Trophoblast cell (in vitro differentiated cells and primary cell): Measurements from ENCODE around the gene PANK3.
"Not testable (repeated sequence)": the region's sequence is repeated elsewhere in the genome, so short reads cannot be mapped to it uniquely, and the experiment has no call there.

Source experiments
- DNase-seq, 2 donors: peaks; one replicate each; pipeline ENCODE4 v3.0.0-alpha.2; 2016
- H2AFZ ChIP-seq: 2 replicates; pipeline ENCODE4 v1.6.1; 2013; ENCODE audit warnings: low read length, moderate library complexity, mild to moderate bottlenecking; ENCODE audit not compliant: insufficient read depth, poor library complexity
- H2AK5ac ChIP-seq: 2 replicates; pipeline ENCODE4 v1.6.1; 2013; ENCODE audit warnings: mild to moderate bottlenecking, low read length
- H2BK120ac ChIP-seq: 2 replicates; pipeline ENCODE4 v1.6.1; 2013; ENCODE audit warnings: low read length, mild to moderate bottlenecking, moderate library complexity; ENCODE audit not compliant: insufficient read depth, poor library complexity
- H2BK12ac ChIP-seq: 2 replicates; pipeline ENCODE4 v1.6.1; 2013; ENCODE audit warnings: mild to moderate bottlenecking, low read length, moderate library complexity
- H2BK5ac ChIP-seq: 2 replicates; pipeline ENCODE4 v1.6.1; 2013; ENCODE audit warnings: low read length, low read depth, moderate library complexity, mild to moderate bottlenecking; ENCODE audit not compliant: poor library complexity
- H3K14ac ChIP-seq: 2 replicates; pipeline ENCODE4 v1.6.1; 2013; ENCODE audit warnings: mild to moderate bottlenecking, low read length
- H3K18ac ChIP-seq: 2 replicates; pipeline ENCODE4 v1.6.1; 2013; ENCODE audit warnings: mild to moderate bottlenecking, low read length
- H3K23ac ChIP-seq: 2 replicates; pipeline ENCODE4 v1.6.1; 2013; ENCODE audit warnings: low read length
- H3K27ac ChIP-seq: 2 replicates; pipeline ENCODE4 v1.5.1; 2013; ENCODE audit warnings: low read depth, mild to moderate bottlenecking, inconsistent platforms, low read length, moderate library complexity
- H3K27me3 ChIP-seq: 2 replicates; pipeline ENCODE4 v1.6.1; 2013; ENCODE audit warnings: inconsistent platforms, mild to moderate bottlenecking, low read length, moderate library complexity; ENCODE audit not compliant: insufficient read depth
- H3K36me3 ChIP-seq, 2 experiments: 1 replicate in 1 of 2; 2 replicates in 1 of 2; pipeline ENCODE4 v1.6.1; 2013; ENCODE audit warnings: low read length in 2 of 2, mild to moderate bottlenecking in 2 of 2, moderate library complexity in 1 of 2; ENCODE audit not compliant: insufficient read depth in 2 of 2, control insufficient read depth in 1 of 2
- H3K4ac ChIP-seq: 2 replicates; pipeline ENCODE4 v1.6.1; 2013; ENCODE audit warnings: low read depth, mild to moderate bottlenecking, low read length, moderate library complexity
- H3K4me1 ChIP-seq, 2 experiments: 1 replicate in 1 of 2; 2 replicates in 1 of 2; pipeline ENCODE4 v1.6.1; 2013; ENCODE audit warnings: low read length in 2 of 2, mild to moderate bottlenecking in 2 of 2, moderate library complexity in 1 of 2; ENCODE audit not compliant: insufficient read depth in 2 of 2, control insufficient read depth in 1 of 2
- H3K4me2 ChIP-seq: 2 replicates; pipeline ENCODE4 v1.6.1; 2013; ENCODE audit warnings: inconsistent platforms, mild to moderate bottlenecking, low read length, moderate library complexity
- H3K4me3 ChIP-seq: 2 replicates; pipeline ENCODE4 v1.5.1; 2013; ENCODE audit warnings: mild to moderate bottlenecking, low read depth, low read length, inconsistent platforms
- H3K79me1 ChIP-seq: one replicate; pipeline ENCODE4 v1.6.1; 2013; ENCODE audit warnings: low read length
- H3K79me2 ChIP-seq: 2 replicates; pipeline ENCODE4 v1.6.1; 2013; ENCODE audit warnings: low read length, mild to moderate bottlenecking; ENCODE audit not compliant: control insufficient read depth, insufficient read depth, poor library complexity
- H3K9ac ChIP-seq: 2 replicates; pipeline ENCODE4 v1.6.1; 2013; ENCODE audit warnings: mild to moderate bottlenecking, low read length
- H3K9me3 ChIP-seq: 2 replicates; pipeline ENCODE4 v1.6.1; 2013; ENCODE audit warnings: low read depth, mild to moderate bottlenecking, control low read depth, inconsistent platforms, low read length; ENCODE audit not compliant: insufficient read depth
- H4K12ac ChIP-seq: 2 replicates; pipeline ENCODE4 v1.6.1; 2013; ENCODE audit warnings: low read depth, mild to moderate bottlenecking, low read length, moderate library complexity
- H4K8ac ChIP-seq: 2 replicates; pipeline ENCODE4 v1.6.1; 2013; ENCODE audit warnings: low read depth, mild to moderate bottlenecking, low read length, moderate library complexity
- H4K91ac ChIP-seq: one replicate; pipeline ENCODE4 v1.6.1; 2013; ENCODE audit warnings: low read depth, mild to moderate bottlenecking, low read length, moderate library complexity
- WGBS: extraction: QIAGEN DNeasy Blood & Tissue Kit; methylation state at CpG from one replicate; pipeline ENCODE4 v1.1.7; 2013; ENCODE audit warnings: missing lambda C conversion rate; ENCODE audit not compliant: insufficient read length, insufficient coverage; ENCODE audit errors: extremely low coverage; 5-methylcytosine and 5-hydroxymethylcytosine counted together

The PANK3 gene

GRCh38 chr5:168596927-168597326 is 17.8 kb upstream of the PANK3 start:
- H3K79me2 ChIP-seq, result no peaks in the 10 kb centered on the region
- no peaks in the 10 kb centered on the region for H3K36me3 ChIP-seq
- H2AFZ ChIP-seq, result no peak overlapping the region
- no peaks in the 10 kb centered on the region for H3K79me1 ChIP-seq
- no peak overlapping the region for H3K4ac ChIP-seq
- H3K27ac ChIP-seq, result no peak overlapping the region
- no CpG with 5 or more reads among the region's 2 CpGs for WGBS
- no peak overlapping the region for H3K18ac ChIP-seq
- no peak overlapping the region for H3K14ac ChIP-seq
- no peak overlapping the region for H2AK5ac ChIP-seq
- H3K27me3 ChIP-seq, result no peaks in the 10 kb centered on the region
- no peak overlapping the region for H2BK12ac ChIP-seq
- no peak for DNase-seq
- H4K8ac ChIP-seq, result no peak overlapping the region
- H2BK120ac ChIP-seq, result no peak overlapping the region
- H3K9ac ChIP-seq, result no peak overlapping the region
- H4K12ac ChIP-seq, result no peak overlapping the region
- H3K9me3 ChIP-seq, result no peaks in the 10 kb centered on the region
- no peak overlapping the region for H4K91ac ChIP-seq
- no peak overlapping the region for H3K23ac ChIP-seq
- no peak overlapping the region for H3K4me3 ChIP-seq
- H2BK5ac ChIP-seq, result no peak overlapping the region
- no peak overlapping the region for H3K4me2 ChIP-seq
- peaks cover 3 to 5% of the 10 kb centered on the region in 2 experiments for H3K4me1 ChIP-seq

GRCh38 chr5:168596122-168596521 is 17.0 kb upstream of the PANK3 start:
- H3K36me3 ChIP-seq, result not testable (repeated sequence)

GRCh38 chr5:168592014-168592368 is 12.8 kb upstream of the PANK3 start:
- H3K14ac ChIP-seq, result no peak overlapping the region

More at GRCh38 chr5:168596122-168596521, 17.0 kb upstream of the PANK3 start:
- DNase-seq, H3K4me1 ChIP-seq, H3K23ac ChIP-seq, H4K12ac ChIP-seq, H3K79me2 ChIP-seq, H3K4ac ChIP-seq, H3K79me1 ChIP-seq, H3K4me2 ChIP-seq, H2BK12ac ChIP-seq, H4K91ac ChIP-seq, H2BK5ac ChIP-seq, H4K8ac ChIP-seq, H2BK120ac ChIP-seq, H3K4me3 ChIP-seq, H2AFZ ChIP-seq, H3K27ac ChIP-seq, H3K14ac ChIP-seq, H3K9me3 ChIP-seq, H2AK5ac ChIP-seq, H3K18ac ChIP-seq, H3K9ac ChIP-seq, H3K27me3 ChIP-seq: not testable (repeated sequence)
- WGBS, result no CpG with 5 or more reads among the region's 1 CpG

GRCh38 chr5:168591302-168592013 is 12.3 kb upstream of the PANK3 start:
- H3K23ac ChIP-seq, result no peak overlapping the region
- no peak overlapping the region for H3K14ac ChIP-seq
- H3K79me1 ChIP-seq, result no peaks in the 10 kb centered on the region
- H2BK5ac ChIP-seq, result no peak overlapping the region
- no peak overlapping the region for H3K27ac ChIP-seq
- no peak overlapping the region for H3K9ac ChIP-seq
- no peaks in the 10 kb centered on the region for H3K36me3 ChIP-seq
- H4K91ac ChIP-seq, result no peak overlapping the region
- DNase-seq, result no peak
- H3K4ac ChIP-seq, result no peak overlapping the region
- no peak overlapping the region for H2BK120ac ChIP-seq
- WGBS, result no CpG with 5 or more reads among the region's 2 CpGs
- no peak overlapping the region for H2AFZ ChIP-seq
- no peaks in the 10 kb centered on the region for H3K4me1 ChIP-seq
- no peak overlapping the region for H2BK12ac ChIP-seq
- no peaks in the 10 kb centered on the region for H3K79me2 ChIP-seq
- no peak overlapping the region for H2AK5ac ChIP-seq
- no peak overlapping the region for H3K18ac ChIP-seq
- H4K12ac ChIP-seq, result no peak overlapping the region
- no peak overlapping the region for H3K4me2 ChIP-seq
- H3K9me3 ChIP-seq, result no peaks in the 10 kb centered on the region
- H3K4me3 ChIP-seq, result no peak overlapping the region
- no peaks in the 10 kb centered on the region for H3K27me3 ChIP-seq
- H4K8ac ChIP-seq, result no peak overlapping the region

More at GRCh38 chr5:168592014-168592368, 12.8 kb upstream of the PANK3 start:
- H3K79me2 ChIP-seq, result no peaks in the 10 kb centered on the region
- no peak overlapping the region for H2AK5ac ChIP-seq
- no peak overlapping the region for H2BK120ac ChIP-seq
- H3K27ac ChIP-seq, result no peak overlapping the region
- H3K4ac ChIP-seq, result no peak overlapping the region
- H2BK12ac ChIP-seq, result no peak overlapping the region
- H2AFZ ChIP-seq, result no peak overlapping the region
- no peak overlapping the region for H4K12ac ChIP-seq
- H2BK5ac ChIP-seq, result no peak overlapping the region
- no peak overlapping the region for H3K18ac ChIP-seq
- H3K79me1 ChIP-seq, result no peaks in the 10 kb centered on the region
- no peak overlapping the region for H3K23ac ChIP-seq
- no peaks in the 10 kb centered on the region for H3K36me3 ChIP-seq
- no peaks in the 10 kb centered on the region for H3K27me3 ChIP-seq
- H4K91ac ChIP-seq, result no peak overlapping the region
- peak; percentile 28 to 66 for DNase-seq
- H3K4me3 ChIP-seq, result no peak overlapping the region
- no peak overlapping the region for H3K9ac ChIP-seq
- WGBS, result no CpG with 5 or more reads among the region's 1 CpG
- H3K4me1 ChIP-seq, result no peaks in the 10 kb centered on the region
- H4K8ac ChIP-seq, result no peak overlapping the region
- H3K9me3 ChIP-seq, result no peaks in the 10 kb centered on the region
- H3K4me2 ChIP-seq, result no peak overlapping the region
